Gastroesophageal sphincter (tissue), 4 donors: ENCODE data around the gene NAALADL2. TPM values are rescaled to one million over a fixed set of nuclear protein-coding genes. Genes with fewer than 3 reads are reported as not detected.

Experiments
- ATAC-seq: fragments of 150-250 bp; one replicate; pipeline ENCODE4 v1.9.1; 2016; ENCODE audit warnings: mild to moderate bottlenecking, moderate library complexity
- H3K27ac ChIP-seq, 4 donors: fragments of 200-600 bp; sonication (generic) in 3 of 4; 1 replicate in 3 of 4; 2 replicates in 1 of 4; pipeline ENCODE4 v1.5.1; 2016 to 2019
- H3K27me3 ChIP-seq: fragments of 200-600 bp; sonication (generic); one replicate; pipeline ENCODE4 v1.5.1; 2019
- H3K36me3 ChIP-seq, 2 donors: fragments of 200-600 bp; sonication (generic); one replicate each; pipeline ENCODE4 v1.5.1; 2019; ENCODE audit warnings: control low read depth in 1 of 2
- H3K4me1 ChIP-seq, 3 donors: fragments of 200-600 bp; sonication (generic); 1 replicate in 2 of 3; 2 replicates in 1 of 3; pipeline ENCODE4 v1.5.1; 2016 to 2019; ENCODE audit warnings: control low read depth in 2 of 3
- H3K4me3 ChIP-seq, 2 donors: fragments of 200-600 bp; sonication (generic); one replicate each; pipeline ENCODE4 v1.5.1; 2019; ENCODE audit warnings: mild to moderate bottlenecking in 1 of 2, moderate library complexity in 1 of 2
- H3K9me3 ChIP-seq, 3 donors: fragments of 200-600 bp; sonication (generic); one replicate each; pipeline ENCODE4 v1.5.1; 2017 to 2019; ENCODE audit warnings: control low read depth in 2 of 3
- EP300 ChIP-seq: sonication (generic); formaldehyde crosslinking; IDR thresholded peaks from one replicate; pipeline ENCODE4 v1.6.1; 2017; ENCODE audit warnings: antibody characterized with exemption, mild to moderate bottlenecking
- POLR2A ChIP-seq, 2 donors: fragments of 450-650 bp; IDR thresholded peaks; one replicate each; pipeline ENCODE4 v1.6.1; 2017; ENCODE audit warnings: antibody characterized with exemption in 2 of 2, mild to moderate bottlenecking in 2 of 2, moderate library complexity in 1 of 2
- POLR2AphosphoS5 ChIP-seq: sonication (generic); formaldehyde crosslinking; IDR thresholded peaks from one replicate; pipeline ENCODE4 v1.6.1; 2017; ENCODE audit warnings: antibody characterized with exemption
- WGBS, 2 donors: methylation state at CpG; one replicate each; pipeline ENCODE4 v1.1.5; 2018; ENCODE audit warnings: low coverage in 1 of 2; 5-methylcytosine and 5-hydroxymethylcytosine counted together
- total RNA-seq, 4 donors: library from RNA; depleted of rRNA; stranded (reverse); fragments of >200 nt; gene quantifications; one replicate each; pipeline ENCODE4 v1.1.0, GENCODE V29; 2016
- TF ChIP-seq, protein P1 (sequence below), 4 experiments: fragments of 200-600 bp in 2 of 4; fragments of 450-650 bp in 2 of 4; sonication (generic) in 1 of 4; IDR thresholded peaks; one replicate each; pipeline ENCODE4 v1.5.1; 2017 to 2019; ENCODE audit warnings: antibody characterized with exemption in 4 of 4, mild to moderate bottlenecking in 2 of 4, moderate library complexity in 2 of 4

Gene NAALADL2
- total RNA-seq, 4 donors from 2014 or later: 3.1 to 7.4 (median 6.2) TPM

DNA sequence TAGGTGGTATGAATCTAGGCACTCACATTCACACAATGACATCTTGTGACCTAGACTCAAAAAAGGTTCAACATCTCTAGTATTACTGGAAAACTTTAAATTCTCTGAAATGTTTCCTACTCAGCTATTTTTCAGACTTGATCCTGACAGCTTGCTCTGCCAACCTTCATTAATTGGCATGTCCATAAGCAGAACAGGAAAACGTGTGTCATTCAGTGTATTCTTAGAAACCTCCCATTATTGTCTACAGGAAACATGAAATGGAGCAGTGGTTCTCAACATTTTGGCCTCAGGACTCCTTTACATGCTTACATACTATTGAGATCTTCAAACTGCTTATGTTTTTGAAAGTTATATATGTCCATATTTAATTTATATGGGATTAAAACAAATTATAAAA lies 363.2 kb downstream of the NAALADL2 start:
- peaks cover 0 to 5% (median 3%) of the 10 kb centered on the region in 3 donors for H3K4me1 ChIP-seq
- TF ChIP-seq EP300: no peak
- TF ChIP-seq POLR2A (IDR thresholded peaks at IDR 0.05): no peak
- no peak for TF ChIP-seq POLR2AphosphoS5
- TF ChIP-seq, protein P1, sequence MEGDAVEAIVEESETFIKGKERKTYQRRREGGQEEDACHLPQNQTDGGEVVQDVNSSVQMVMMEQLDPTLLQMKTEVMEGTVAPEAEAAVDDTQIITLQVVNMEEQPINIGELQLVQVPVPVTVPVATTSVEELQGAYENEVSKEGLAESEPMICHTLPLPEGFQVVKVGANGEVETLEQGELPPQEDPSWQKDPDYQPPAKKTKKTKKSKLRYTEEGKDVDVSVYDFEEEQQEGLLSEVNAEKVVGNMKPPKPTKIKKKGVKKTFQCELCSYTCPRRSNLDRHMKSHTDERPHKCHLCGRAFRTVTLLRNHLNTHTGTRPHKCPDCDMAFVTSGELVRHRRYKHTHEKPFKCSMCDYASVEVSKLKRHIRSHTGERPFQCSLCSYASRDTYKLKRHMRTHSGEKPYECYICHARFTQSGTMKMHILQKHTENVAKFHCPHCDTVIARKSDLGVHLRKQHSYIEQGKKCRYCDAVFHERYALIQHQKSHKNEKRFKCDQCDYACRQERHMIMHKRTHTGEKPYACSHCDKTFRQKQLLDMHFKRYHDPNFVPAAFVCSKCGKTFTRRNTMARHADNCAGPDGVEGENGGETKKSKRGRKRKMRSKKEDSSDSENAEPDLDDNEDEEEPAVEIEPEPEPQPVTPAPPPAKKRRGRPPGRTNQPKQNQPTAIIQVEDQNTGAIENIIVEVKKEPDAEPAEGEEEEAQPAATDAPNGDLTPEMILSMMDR (IDR thresholded peaks at IDR 0.05): no peak
- ATAC-seq: no peak
- H3K27ac ChIP-seq: no peak overlapping the region
- H3K9me3 ChIP-seq: no peaks in the 10 kb centered on the region
- 33 to 75% methylated on average over 1 of the region's 1 CpG for WGBS, 2 donors
- no peaks in the 10 kb centered on the region for H3K36me3 ChIP-seq
- no peak overlapping the region for H3K4me3 ChIP-seq
- H3K27me3 ChIP-seq: no peaks in the 10 kb centered on the region

DNA sequence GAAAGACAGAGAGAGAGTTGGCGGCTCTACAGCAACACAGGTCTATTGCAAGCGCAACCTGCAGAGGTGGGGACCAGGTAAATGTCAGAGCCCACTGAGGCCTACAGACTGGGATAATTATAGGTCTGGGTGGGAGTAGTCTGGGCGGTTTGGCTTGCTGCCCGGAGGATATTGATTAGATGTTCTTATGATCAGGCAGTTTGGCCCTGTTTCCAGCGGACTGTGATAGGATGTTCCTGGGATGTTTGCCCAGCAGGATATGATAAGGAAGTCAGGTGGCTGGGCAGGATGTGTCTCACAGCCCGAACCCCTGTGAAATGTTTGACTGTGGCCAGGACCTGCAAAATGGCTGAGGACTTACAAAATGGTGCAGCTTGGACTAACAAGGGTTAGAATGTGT lies 364.9 kb downstream of the NAALADL2 start:
- Histone ChIP-seq H3K4me3 (no peak overlapping the region), H3K27me3 (no peaks in the 10 kb centered on the region), H3K36me3 (no peaks in the 10 kb centered on the region), H3K9me3 (no peaks in the 10 kb centered on the region), H3K27ac (no peak overlapping the region), H3K4me1 (peaks cover 0 to 8% (median 3%) of the 10 kb centered on the region in 3 donors)
- 87 to 88% methylated on average over 5 to 6 of the region's 6 CpGs for WGBS, 2 donors
- TF ChIP-seq POLR2A (IDR thresholded peaks at IDR 0.05) (no peak), POLR2AphosphoS5 (no peak), EP300 (no peak)
- TF ChIP-seq, protein P1 (IDR thresholded peaks at IDR 0.05): no peak
- ATAC-seq: no peak

DNA sequence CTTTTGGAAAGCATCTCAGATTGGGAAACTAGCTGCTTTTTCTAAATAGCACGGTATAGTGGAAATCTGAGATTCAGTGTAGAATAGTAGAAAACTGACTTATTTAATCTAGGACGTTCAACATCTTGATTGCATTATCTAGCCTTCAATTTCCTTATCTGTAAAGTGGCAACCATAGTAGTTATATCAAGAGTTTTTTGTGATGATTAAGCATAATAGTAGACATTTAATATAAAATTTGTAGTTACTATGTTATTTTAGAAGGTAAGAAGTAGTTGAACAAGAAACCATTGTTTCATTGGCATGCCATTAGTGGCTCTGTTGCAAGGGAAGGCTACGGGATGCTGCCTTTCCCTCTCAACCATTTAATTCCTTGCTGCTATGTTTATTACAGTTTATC lies 367.3 kb downstream of the NAALADL2 start:
- Histone ChIP-seq H3K36me3 (no peaks in the 10 kb centered on the region), H3K27me3 (no peaks in the 10 kb centered on the region), H3K9me3 (no peaks in the 10 kb centered on the region), H3K27ac (no peak overlapping the region), H3K4me3 (no peak overlapping the region), H3K4me1 (peaks cover 0 to 8% (median 3%) of the 10 kb centered on the region in 3 donors)
- TF ChIP-seq EP300: no peak
- no peak for TF ChIP-seq POLR2AphosphoS5
- TF ChIP-seq, protein P1 (IDR thresholded peaks at IDR 0.05): no peak
- no peak for TF ChIP-seq POLR2A (IDR thresholded peaks at IDR 0.05)
- ATAC-seq: no peak
- WGBS, 2 donors: 89 to 96% methylated on average over 3 of the region's 3 CpGs

DNA sequence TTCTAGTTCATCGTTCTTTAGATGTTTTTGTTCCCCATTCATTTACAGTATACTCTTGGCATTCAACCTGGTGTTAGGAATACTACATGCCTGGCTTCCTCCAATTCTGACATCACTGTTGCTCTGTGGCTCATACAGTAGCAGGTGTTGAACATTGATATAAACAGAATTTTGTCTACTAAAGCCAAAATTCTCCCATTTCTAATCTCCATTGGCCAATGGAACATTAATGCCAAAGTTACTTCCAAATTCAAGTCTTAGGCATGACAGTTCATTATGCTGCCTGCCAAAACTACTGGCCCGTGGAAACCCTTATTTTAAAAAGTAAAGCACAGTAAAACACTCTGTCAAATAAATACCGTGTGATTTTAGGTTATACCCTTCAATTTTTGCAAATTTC lies 368.0 kb downstream of the NAALADL2 start:
- 22 to 32% methylated on average over 3 of the region's 3 CpGs for WGBS, 2 donors
- Histone ChIP-seq H3K27me3 (no peaks in the 10 kb centered on the region), H3K36me3 (no peaks in the 10 kb centered on the region), H3K4me3 (no peak overlapping the region), H3K27ac (no peak overlapping the region), H3K9me3 (no peaks in the 10 kb centered on the region), H3K4me1 (peaks cover 0 to 8% (median 3%) of the 10 kb centered on the region in 3 donors)
- TF ChIP-seq, protein P1 (IDR thresholded peaks at IDR 0.05): no peak
- ATAC-seq: no peak

DNA sequence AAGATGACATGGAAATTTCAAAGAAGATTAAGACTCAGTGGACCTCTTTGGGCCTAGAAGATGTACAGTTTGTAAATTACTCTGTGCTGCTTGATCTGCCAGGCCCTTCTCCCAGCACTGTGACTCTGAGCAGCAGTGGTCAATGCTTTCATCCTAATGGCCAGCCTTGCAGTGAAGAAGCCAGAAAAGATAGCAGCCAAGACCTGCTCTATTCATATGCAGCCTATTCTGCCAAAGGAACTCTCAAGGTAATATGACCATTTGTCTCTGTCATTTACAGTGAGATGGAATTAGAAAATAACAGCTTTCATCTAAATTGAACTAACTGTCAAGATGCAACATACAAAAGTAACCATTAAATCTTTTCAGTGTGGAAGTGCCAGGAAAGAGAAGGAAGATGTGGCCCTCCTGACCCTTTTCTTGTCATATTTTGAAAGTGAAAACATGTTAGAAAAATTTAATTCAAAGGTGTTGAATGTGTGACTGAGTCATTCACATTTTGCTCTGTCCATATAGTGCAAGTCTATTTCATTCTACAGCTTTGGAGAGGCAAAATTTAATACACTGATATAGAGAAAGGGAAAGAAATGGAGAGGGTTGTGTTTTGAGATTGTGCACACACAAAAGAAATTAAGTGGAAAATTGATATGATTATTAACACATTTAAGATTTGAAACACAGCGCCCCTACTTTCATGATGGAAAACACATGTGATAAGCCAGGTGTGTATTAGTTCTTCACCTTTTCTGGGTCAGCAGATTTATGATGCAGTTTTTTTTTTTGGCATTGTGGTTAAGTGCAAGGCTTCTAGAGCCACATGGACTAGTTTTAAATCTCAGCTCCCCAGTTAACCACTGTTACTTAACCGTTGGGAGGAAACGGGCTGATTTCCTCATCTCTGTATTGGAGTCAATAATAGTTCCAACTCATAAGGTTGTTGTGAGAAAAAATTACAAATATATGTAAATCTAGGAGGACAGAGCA lies 375.1 kb downstream of the NAALADL2 start:
- Histone ChIP-seq H3K27ac (no peak overlapping the region), H3K4me1 (no peaks in the 10 kb centered on the region), H3K27me3 (no peaks in the 10 kb centered on the region), H3K9me3 (no peaks in the 10 kb centered on the region), H3K36me3 (no peaks in the 10 kb centered on the region), H3K4me3 (no peak overlapping the region)
- 93 to 100% methylated on average over 3 of the region's 3 CpGs for WGBS, 2 donors
- ATAC-seq: no peak
- TF ChIP-seq EP300 (no peak), POLR2AphosphoS5 (no peak)
